ENCODE results near the gene CIC. TPM values are rescaled to one million over a fixed set of nuclear protein-coding genes. Genes with fewer than 3 reads are reported as not detected.

CIC gene
- total and polyA plus RNA-seq, 9 of the 15 experiments (the other 6 are each of a cell fraction or from before 2014, with no cell fraction given), result 0.07 to 44.7 (median 8.6) TPM

- no peak for TF ChIP-seq E2F1 (CRISPR knock-in tag; IDR thresholded peaks at IDR 0.05)
- no peak for TF ChIP-seq SREBF1 (IDR thresholded peaks at IDR 0.05; ENCODE audit: borderline replicate concordance, low read depth, low read length)
- no peak for TF ChIP-seq ZNF197 (CRISPR knock-in tag; IDR thresholded peaks at IDR 0.05; ENCODE audit: low read depth)
- TF ChIP-seq RAD51 (IDR thresholded peaks at IDR 0.05; ENCODE audit: borderline replicate concordance, low read depth), result no peak
- no peak for TF ChIP-seq TCF15 (CRISPR knock-in tag; IDR thresholded peaks at IDR 0.05)
- no peak for TF ChIP-seq PHF20 (IDR thresholded peaks at IDR 0.05; ENCODE audit: partially characterized antibody)
- no peak for TF ChIP-seq ZFP30 (CRISPR knock-in tag; IDR thresholded peaks at IDR 0.05; ENCODE audit: borderline replicate concordance)
- no peak for TF ChIP-seq MTA2 (IDR thresholded peaks at IDR 0.05; ENCODE audit: low read depth)
- no peak for TF ChIP-seq CGGBP1 (CRISPR knock-in tag; IDR thresholded peaks at IDR 0.05)
- TF ChIP-seq ZNF174 (CRISPR knock-in tag; IDR thresholded peaks at IDR 0.05), result no peak
- no peak for TF ChIP-seq CHD7 (IDR thresholded peaks at IDR 0.05; ENCODE audit: low read depth, low read length)
- TF ChIP-seq ZNF143 (CRISPR knock-in tag; IDR thresholded peaks at IDR 0.05), result no peak
- TF ChIP-seq ZZZ3 (IDR thresholded peaks at IDR 0.05), result no peak
Measured at GRCh38 chr19:42295831-42296525, 26.9 kb downstream of the CIC start (continued).
